NCI-H1694 (cell line): Measurements from ENCODE around the gene SH2D1B.

ENCODE experiments used
- DNase-seq: peaks from one replicate; lab custom pipeline; 2025; lab: John Stamatoyannopoulos, UW

Gene SH2D1B

GRCh38 chr1:162381941-162382750 lies 29.8 kb downstream of the SH2D1B start:
- DNase-seq: no peak

- DNase-seq: no peak
These were observed 30.6 kb downstream of the SH2D1B start, which contains the start of gene C1orf226 for GRCh38 chr1:162381383-162381782. C1orf226 (plus strand) TSS chr1:162381728; CDS start chr1:162381902, 174 bp downstream.

- no peak for DNase-seq
These were observed 31.7 kb downstream of the SH2D1B start for GRCh38 chr1:162380061-162380846.

GRCh38 chr1:162376691-162377090 lies 35.2 kb downstream of the SH2D1B start, which contains the start of gene SPATA46:
SPATA46 (minus strand) TSS chr1:162376854; CDS start chr1:162376790, 64 bp downstream.
- DNase-seq: no peak

- no peak for DNase-seq
These were observed 36.5 kb downstream of the SH2D1B start for GRCh38 chr1:162375463-162375862.

GRCh38 chr1:162374406-162374805 lies 37.5 kb downstream of the SH2D1B start:
- no peak for DNase-seq

GRCh38 chr1:162373541-162374260 lies 38.2 kb downstream of the SH2D1B start:
- DNase-seq: no peak

- no peak for DNase-seq
These were observed 38.9 kb downstream of the SH2D1B start for GRCh38 chr1:162373072-162373427.

GRCh38 chr1:162372159-162373071 lies 39.5 kb downstream of the SH2D1B start:
- DNase-seq: no peak

GRCh38 chr1:162371611-162372010 lies 40.3 kb downstream of the SH2D1B start:
- DNase-seq: no peak

- DNase-seq: no peak
These were observed 41.2 kb downstream of the SH2D1B start for GRCh38 chr1:162370721-162371120.

GRCh38 chr1:162370161-162370560 lies 41.8 kb downstream of the SH2D1B start:
- DNase-seq: no peak

- DNase-seq: no peak
These were observed 42.4 kb downstream of the SH2D1B start for GRCh38 chr1:162369571-162369970.

- no peak for DNase-seq
These were observed 43.5 kb downstream of the SH2D1B start for GRCh38 chr1:162368451-162368850.

- no peak for DNase-seq
These were observed 44.2 kb downstream of the SH2D1B start for GRCh38 chr1:162367772-162368171.

- DNase-seq: no peak
These were observed 44.9 kb downstream of the SH2D1B start for GRCh38 chr1:162367073-162367472.

- DNase-seq: no peak
These were observed 45.3 kb downstream of the SH2D1B start for GRCh38 chr1:162366671-162367070.

GRCh38 chr1:162366149-162366548 lies 45.8 kb downstream of the SH2D1B start:
- DNase-seq: no peak

GRCh38 chr1:162365284-162366020 lies 46.5 kb downstream of the SH2D1B start:
- DNase-seq: no peak

- DNase-seq: no peak
These were observed 47.4 kb downstream of the SH2D1B start for GRCh38 chr1:162364498-162364897.

- no peak for DNase-seq
These were observed 48.1 kb downstream of the SH2D1B start for GRCh38 chr1:162363823-162364222.
